Activated T-cell treated with anti-CD3 and anti-CD28 coated beads, Interleukin-2, amount 50 U/mL, for 4 hours (primary cell): ENCODE data around the gene DNAH9. TPM values are rescaled to one million over a fixed set of nuclear protein-coding genes. Genes with fewer than 3 reads are reported as not detected.

ENCODE experiments used
- ATAC-seq, 2 donors: fragments of 200-7000 bp; cut with Tn5 transposase; one replicate each; pipeline ENCODE4 v1.10.0; 2021
- DNase-seq: peaks from one replicate; pipeline ENCODE4 v3.0.0-alpha.2; 2020
- H3K27me3 Mint-ChIP-seq: one replicate; pipeline ENCODE4 v1.8.0; 2021; ENCODE audit warnings: low read depth, mixed read lengths
- H3K36me3 Mint-ChIP-seq: one replicate; pipeline ENCODE4 v1.8.0; 2022; ENCODE audit warnings: mixed read lengths; ENCODE audit not compliant: insufficient read depth
- H3K4me1 Mint-ChIP-seq: one replicate; pipeline ENCODE4 v1.8.0; 2021; ENCODE audit warnings: low read depth, mixed read lengths
- H3K4me3 Mint-ChIP-seq: one replicate; pipeline ENCODE4 v1.8.0; 2021; ENCODE audit warnings: mild to moderate bottlenecking, moderate library complexity, mixed read lengths
- H3K9me3 Mint-ChIP-seq: one replicate; pipeline ENCODE4 v1.8.0; 2021; ENCODE audit warnings: mixed read lengths
- total RNA-seq, 3 donors: library from RNA; stranded (reverse); gene quantifications; one replicate each; pipeline ENCODE4 v1.2.1, GENCODE V29; 2021

Gene DNAH9
- total RNA-seq, 3 donors from 2014 or later, result not detected

DNA sequence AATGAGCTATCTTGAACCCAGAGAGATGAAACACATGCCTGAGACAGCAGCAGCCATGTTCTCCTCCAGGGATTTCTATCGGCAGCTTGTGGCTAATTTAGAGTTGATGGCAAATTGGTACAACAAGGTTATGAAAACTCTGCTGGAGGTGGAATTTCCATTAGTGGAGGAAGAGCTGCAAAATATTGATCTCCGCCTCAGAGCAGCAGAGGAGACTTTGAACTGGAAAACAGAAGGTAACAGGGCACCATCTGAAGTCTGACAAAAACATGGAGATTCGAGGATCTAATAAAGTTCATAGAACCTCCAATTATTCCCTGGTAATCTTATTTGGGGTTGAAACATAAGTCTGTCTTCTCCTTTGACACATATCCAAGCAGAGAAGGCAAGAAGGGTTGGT lies 52.8 kb downstream of the DNAH9 start:
- Mint-ChIP-seq H3K9me3 (no peaks in the 10 kb centered on the region), H3K36me3 (no peaks in the 10 kb centered on the region), H3K4me3 (no peak overlapping the region), H3K4me1 (no peaks in the 10 kb centered on the region), H3K27me3 (no peaks in the 10 kb centered on the region)
- ATAC-seq, result no peak
- no peak for DNase-seq

DNA sequence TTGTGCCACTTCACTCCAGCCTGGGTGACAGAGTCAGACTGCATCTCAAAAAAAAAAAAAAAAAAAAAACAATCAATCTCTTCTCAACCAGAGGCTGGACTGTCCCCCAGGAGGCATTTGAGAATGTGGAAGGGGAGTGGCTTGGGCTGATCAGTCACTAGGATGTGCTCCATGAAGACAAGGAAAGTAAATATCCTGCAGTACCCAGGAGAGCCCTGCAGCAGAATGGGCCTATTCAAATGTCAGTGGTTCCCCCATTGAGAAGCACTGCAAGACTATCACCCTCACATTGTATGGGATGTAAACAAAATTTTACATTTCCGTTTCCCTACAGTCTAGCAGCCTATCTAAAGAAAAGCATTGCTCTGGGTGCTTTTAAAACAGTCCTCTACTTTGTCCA lies 70.3 kb downstream of the DNAH9 start:
- Mint-ChIP-seq H3K4me3 (no peak overlapping the region), H3K4me1 (no peaks in the 10 kb centered on the region), H3K36me3 (no peaks in the 10 kb centered on the region), H3K9me3 (no peaks in the 10 kb centered on the region), H3K27me3 (no peaks in the 10 kb centered on the region)
- DNase-seq (no peak), ATAC-seq (no peak)

DNA sequence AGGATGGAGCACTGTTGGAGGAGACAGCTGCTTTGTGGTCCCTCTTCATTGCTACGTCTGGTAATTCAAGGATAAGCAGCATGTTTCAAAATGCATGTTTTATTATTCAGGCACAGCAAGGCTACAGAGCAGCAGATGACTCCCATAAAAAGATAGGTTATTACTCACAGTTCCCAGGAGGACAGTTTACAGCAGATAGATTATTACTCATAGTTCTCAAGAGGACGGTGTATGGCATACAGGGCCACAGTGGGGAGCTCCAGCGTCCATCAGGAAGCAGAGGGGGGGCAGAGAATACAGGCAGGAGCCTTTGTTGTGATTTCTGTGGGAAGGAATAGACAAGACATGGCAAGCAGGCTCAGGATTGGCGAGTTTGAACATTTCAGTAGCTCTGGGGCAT lies 72.9 kb downstream of the DNAH9 start:
- ATAC-seq (no peak), DNase-seq (no peak)
- Mint-ChIP-seq H3K36me3 (no peaks in the 10 kb centered on the region), H3K4me3 (no peak overlapping the region), H3K4me1 (no peaks in the 10 kb centered on the region), H3K9me3 (peaks cover 8% of the 10 kb centered on the region), H3K27me3 (no peaks in the 10 kb centered on the region)

DNA sequence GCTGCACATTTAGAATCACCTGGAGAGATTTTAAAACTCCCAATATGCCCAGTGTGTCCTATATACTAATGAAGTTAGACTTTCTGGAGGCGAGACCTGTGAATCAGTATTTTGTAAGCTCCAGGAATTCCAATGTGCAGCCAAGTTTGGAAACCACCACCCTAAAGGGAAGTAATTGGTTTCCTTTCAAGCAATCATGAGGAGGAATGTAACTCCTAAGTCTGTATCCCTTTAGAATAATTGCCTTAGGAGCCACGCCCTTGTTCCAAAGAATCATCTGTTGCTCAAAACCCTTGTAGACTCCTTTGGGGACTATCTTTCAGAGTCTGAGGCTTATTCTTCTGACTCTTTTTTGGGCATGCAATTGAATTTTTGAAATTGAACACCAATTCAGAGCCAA lies 84.4 kb downstream of the DNAH9 start:
- DNase-seq (no peak), ATAC-seq (no peak)
- Mint-ChIP-seq H3K4me1 (no peaks in the 10 kb centered on the region), H3K4me3 (no peak overlapping the region), H3K36me3 (no peaks in the 10 kb centered on the region), H3K27me3 (no peaks in the 10 kb centered on the region), H3K9me3 (peaks cover 9% of the 10 kb centered on the region)

DNA sequence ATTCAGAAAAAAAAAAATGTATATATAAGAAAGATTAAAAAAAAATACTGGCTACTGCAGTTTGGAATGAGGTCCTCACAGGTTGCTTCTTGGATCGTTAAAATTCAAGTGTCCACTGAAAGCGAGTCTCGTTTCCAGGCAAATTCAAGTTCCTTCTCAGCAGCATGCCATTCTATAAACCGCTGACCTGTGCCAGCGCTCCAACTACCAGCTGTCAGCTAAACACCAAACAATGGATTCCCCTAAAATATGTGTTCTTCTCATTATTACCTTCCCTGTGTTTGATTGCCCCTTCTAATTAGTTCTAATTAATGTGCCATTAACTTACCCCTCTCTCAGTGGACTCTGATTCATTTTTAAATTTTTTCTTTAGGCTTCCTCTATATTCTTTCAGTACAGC lies 92.4 kb downstream of the DNAH9 start:
- H3K27me3 Mint-ChIP-seq, result no peaks in the 10 kb centered on the region
- H3K4me3 Mint-ChIP-seq, result no peak overlapping the region
- no peaks in the 10 kb centered on the region for H3K36me3 Mint-ChIP-seq
- no peaks in the 10 kb centered on the region for H3K4me1 Mint-ChIP-seq
- ATAC-seq, result no peak
- peaks cover 4% of the 10 kb centered on the region for H3K9me3 Mint-ChIP-seq
- DNase-seq, result no peak

DNA sequence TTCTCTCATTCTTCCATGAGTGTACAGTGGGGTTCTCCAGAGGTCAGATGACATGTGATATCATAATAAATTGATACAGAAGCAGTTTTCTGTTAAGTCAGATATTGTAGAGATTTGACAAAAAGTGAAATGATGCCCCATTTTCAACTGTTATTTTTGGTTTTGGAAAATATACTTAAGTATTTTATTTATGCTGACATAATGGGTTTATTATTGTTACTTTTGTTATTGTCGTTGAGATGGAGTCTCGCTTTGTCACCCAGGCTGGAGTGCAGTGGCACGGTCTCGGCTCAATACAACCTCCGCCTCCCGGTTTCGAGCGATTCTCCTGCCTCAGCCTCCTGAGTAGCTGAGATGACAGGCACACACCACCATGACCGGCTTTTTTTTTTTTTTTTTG lies 94.4 kb downstream of the DNAH9 start:
- Mint-ChIP-seq H3K4me1 (no peaks in the 10 kb centered on the region), H3K27me3 (no peaks in the 10 kb centered on the region), H3K36me3 (no peaks in the 10 kb centered on the region), H3K4me3 (no peak overlapping the region), H3K9me3 (peaks cover 3% of the 10 kb centered on the region)
- ATAC-seq (no peak), DNase-seq (no peak)

DNA sequence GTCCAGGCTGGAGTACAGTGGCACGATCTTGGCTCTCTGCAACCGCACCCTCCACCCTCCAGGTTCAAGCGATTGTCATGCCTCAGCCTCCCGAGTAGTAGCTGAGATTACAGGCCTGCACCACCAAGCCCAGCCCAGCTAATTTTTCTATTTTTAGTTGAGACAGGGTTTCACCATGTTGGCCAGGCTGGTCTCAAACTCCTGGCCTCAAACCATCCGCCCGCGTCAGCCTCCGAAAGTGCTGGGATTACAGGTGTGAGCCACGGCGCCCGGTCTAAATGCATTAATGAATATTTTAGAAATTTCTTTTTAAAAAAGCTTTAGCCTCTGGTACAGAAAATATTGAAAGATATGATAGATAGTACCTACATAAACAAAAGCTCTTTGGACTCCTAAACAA lies 95.0 kb downstream of the DNAH9 start:
- DNase-seq (no peak), ATAC-seq (no peak)
- Mint-ChIP-seq H3K9me3 (peaks cover 5% of the 10 kb centered on the region), H3K36me3 (no peaks in the 10 kb centered on the region), H3K4me3 (no peak overlapping the region), H3K4me1 (no peaks in the 10 kb centered on the region), H3K27me3 (no peaks in the 10 kb centered on the region)

DNA sequence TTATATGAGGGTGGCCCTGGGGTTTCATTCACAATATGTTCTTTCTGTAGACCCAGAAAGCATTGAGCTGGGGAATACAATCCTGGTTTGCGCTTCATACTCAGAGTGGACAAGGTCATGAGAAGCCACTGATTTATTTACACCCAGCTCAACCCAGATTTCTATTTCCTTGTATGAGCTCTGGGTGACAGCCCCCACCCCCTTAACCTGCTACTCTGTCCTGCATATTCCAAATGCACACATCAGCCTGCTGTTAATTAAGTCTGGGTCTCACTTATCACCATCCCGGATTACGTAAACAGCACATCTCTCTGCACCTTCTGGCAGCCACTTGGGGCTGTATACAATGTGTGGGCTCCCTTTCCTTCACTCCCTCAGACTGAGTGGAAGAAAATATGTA lies 102.4 kb downstream of the DNAH9 start:
- H3K36me3 Mint-ChIP-seq, result no peaks in the 10 kb centered on the region
- H3K4me1 Mint-ChIP-seq, result no peaks in the 10 kb centered on the region
- no peaks in the 10 kb centered on the region for H3K27me3 Mint-ChIP-seq
- H3K9me3 Mint-ChIP-seq, result peaks cover 11% of the 10 kb centered on the region
- no peak for ATAC-seq
- DNase-seq, result no peak
- no peak overlapping the region for H3K4me3 Mint-ChIP-seq

DNA sequence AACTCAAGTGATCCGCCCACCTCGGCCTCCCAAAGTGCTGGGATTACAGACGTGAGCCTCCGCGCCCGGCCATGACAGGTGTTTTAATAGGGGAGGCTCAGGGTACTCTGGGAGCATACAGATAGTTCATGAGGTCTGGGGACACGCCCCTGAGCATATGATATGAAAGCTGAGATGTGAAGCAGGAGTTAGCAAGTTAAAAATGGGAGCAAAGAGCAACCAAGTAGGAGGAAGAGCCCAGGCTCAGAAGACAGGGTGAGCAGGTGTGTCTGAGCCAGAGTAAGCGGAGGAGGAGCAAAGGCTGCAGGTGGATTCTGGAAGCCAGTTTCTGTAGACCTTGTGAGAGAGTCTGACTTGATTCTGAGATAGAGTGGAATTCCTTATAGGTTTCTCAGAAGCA lies 103.6 kb downstream of the DNAH9 start:
- no peaks in the 10 kb centered on the region for H3K27me3 Mint-ChIP-seq
- peaks cover 11% of the 10 kb centered on the region for H3K9me3 Mint-ChIP-seq
- DNase-seq (no peak), ATAC-seq (no peak)
- no peaks in the 10 kb centered on the region for H3K4me1 Mint-ChIP-seq
- no peaks in the 10 kb centered on the region for H3K36me3 Mint-ChIP-seq
- no peak overlapping the region for H3K4me3 Mint-ChIP-seq

DNA sequence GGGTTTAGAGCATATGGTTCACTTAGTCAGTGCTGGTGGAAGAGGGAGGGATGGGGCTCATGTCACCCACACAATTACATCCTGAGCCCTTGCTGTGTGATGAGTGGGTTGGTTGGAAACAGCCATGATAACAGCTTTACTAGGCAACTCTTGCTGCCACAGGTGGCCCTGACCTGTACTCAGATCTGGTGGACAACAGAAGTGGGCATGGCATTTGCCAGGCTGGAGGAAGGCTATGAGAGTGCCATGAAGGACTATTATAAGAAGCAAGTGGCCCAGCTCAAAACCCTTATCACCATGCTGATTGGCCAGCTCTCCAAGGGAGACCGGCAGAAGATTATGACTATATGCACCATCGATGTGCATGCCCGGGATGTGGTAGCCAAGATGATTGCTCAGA lies 105.8 kb downstream of the DNAH9 start:
- no peaks in the 10 kb centered on the region for H3K4me1 Mint-ChIP-seq
- peaks cover 4% of the 10 kb centered on the region for H3K9me3 Mint-ChIP-seq
- no peaks in the 10 kb centered on the region for H3K36me3 Mint-ChIP-seq
- no peak for DNase-seq
- no peak overlapping the region for H3K4me3 Mint-ChIP-seq
- H3K27me3 Mint-ChIP-seq, result no peaks in the 10 kb centered on the region
- ATAC-seq, result no peak

DNA sequence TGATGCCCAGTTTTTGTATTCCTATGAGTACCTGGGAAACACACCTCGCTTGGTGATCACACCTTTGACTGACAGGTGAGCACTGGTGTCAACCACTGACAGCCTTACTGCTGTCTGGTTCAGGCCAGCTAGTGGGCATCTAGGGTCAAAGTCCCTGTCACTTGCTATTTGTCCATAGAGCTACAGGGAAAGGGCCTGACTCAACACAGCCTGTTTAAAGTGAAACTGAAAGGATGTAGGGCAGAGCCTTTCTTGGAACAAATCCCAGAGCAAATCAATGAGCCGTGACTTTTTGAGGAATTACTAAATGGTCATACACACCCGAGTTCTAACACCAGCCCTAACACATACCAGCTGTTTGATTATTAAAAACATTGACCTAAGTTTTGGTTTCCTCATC lies 106.8 kb downstream of the DNAH9 start:
- Mint-ChIP-seq H3K4me3 (no peak overlapping the region), H3K36me3 (no peaks in the 10 kb centered on the region)

DNA sequence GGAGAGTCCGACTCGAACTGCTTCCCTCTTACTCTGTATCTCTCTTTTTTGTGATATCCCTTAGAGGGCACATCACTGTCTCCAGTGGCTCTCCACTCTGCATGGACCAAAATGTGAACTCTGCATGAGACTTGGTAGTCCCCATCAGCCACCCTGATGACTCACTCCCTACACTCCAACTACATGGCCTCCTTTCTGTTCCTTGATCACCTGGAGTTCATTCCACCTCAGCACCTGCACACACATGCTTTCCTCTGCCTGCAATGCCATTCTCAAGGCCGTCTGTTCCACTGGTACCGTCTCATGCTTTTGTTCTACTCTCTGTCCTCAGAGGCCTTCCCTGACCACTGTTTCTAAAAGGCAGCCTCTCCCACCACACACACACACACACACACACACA lies 109.3 kb downstream of the DNAH9 start:
- no peak for ATAC-seq

More for the DNA sequence above, 106.8 kb downstream of the DNAH9 start:
- H3K9me3 Mint-ChIP-seq, result peaks cover 4% of the 10 kb centered on the region
- no peak for ATAC-seq
- DNase-seq, result no peak
- H3K27me3 Mint-ChIP-seq, result no peaks in the 10 kb centered on the region
- H3K4me1 Mint-ChIP-seq, result no peaks in the 10 kb centered on the region

DNA sequence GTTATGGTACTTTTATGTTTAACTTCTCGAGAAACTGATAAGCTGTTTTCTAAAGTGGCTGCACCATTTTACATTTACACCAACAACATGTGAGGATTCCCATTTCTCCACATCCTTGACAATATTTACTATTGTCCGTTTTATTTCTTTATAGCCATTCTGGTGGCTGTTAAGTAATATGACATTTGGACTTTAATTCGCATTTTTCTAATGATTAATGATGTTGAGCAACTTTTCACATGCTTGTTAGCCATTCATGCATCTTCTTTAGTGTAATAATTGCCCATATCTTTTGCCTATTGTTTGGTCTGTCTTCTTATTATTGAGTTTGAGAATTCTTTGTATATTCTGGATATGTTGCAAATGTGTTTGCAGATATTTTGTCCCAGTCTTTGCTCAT lies 114.2 kb downstream of the DNAH9 start:
- Mint-ChIP-seq H3K36me3 (no peaks in the 10 kb centered on the region), H3K9me3 (no peaks in the 10 kb centered on the region), H3K4me1 (no peaks in the 10 kb centered on the region), H3K27me3 (no peaks in the 10 kb centered on the region), H3K4me3 (no peak overlapping the region)
- ATAC-seq (no peak), DNase-seq (no peak)

More for the DNA sequence above, 109.3 kb downstream of the DNAH9 start:
- no peak for DNase-seq
- Mint-ChIP-seq H3K9me3 (no peaks in the 10 kb centered on the region), H3K4me3 (no peak overlapping the region), H3K36me3 (no peaks in the 10 kb centered on the region), H3K4me1 (no peaks in the 10 kb centered on the region), H3K27me3 (no peaks in the 10 kb centered on the region)

DNA sequence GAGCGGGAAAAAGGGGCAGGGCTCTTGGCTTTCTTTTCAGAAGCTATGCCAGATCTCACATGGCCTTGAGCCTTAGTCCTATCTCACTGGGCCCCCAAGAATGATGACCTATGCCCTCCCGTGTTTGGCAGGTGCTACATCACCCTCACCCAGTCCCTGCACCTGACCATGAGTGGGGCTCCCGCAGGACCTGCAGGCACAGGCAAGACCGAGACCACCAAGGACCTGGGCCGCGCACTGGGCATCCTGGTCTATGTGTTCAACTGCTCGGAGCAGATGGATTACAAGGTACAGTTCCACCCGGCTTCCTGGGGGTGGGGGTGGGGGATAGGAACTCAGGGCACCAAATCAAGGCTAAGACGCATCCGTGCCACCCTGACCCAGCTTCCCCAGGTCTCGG lies 120.9 kb downstream of the DNAH9 start:
- ATAC-seq (no peak), DNase-seq (no peak)
- Mint-ChIP-seq H3K27me3 (no peaks in the 10 kb centered on the region), H3K9me3 (no peaks in the 10 kb centered on the region), H3K4me3 (no peak overlapping the region), H3K36me3 (no peaks in the 10 kb centered on the region), H3K4me1 (no peaks in the 10 kb centered on the region)

DNA sequence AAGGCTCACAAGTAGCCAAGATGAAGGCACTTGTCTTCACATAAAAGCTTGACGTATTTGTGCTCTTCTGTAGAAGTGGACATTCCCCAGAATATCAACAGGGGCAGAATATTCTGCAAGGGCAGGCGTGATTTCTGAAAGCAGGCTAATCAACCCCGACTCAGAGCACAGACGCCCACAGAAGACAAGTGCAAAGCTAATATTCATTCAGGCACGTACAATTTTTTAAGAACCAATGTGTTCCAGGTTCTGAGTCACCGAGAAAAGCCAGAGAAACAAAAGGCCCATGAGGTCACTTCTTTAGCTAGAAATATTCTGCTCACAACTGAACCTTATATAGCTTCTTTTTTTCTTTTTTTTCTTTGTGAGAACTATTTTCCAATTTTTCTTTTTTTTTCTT lies 121.6 kb downstream of the DNAH9 start:
- Mint-ChIP-seq H3K4me1 (no peaks in the 10 kb centered on the region), H3K36me3 (no peaks in the 10 kb centered on the region), H3K27me3 (no peaks in the 10 kb centered on the region), H3K4me3 (no peak overlapping the region), H3K9me3 (no peaks in the 10 kb centered on the region)
- ATAC-seq (no peak), DNase-seq (no peak)

DNA sequence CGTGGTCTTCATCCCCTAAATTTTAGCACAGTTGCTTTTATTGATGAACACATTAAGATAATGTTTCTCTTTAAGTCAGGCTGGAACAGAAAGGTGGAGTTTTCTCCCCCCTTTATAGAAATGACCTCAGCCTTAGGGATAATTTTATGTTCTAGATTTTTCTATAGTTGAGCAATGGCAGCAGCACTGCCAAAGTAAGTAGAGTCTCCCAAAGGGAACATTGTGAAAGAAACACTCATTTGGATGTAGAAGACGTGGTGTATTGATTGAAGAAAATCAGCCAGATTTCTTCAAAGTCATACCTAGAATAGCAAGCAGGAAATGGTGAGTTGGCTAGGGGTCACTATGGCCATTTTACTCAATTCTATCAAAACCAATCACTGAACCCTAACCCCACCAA lies 122.5 kb downstream of the DNAH9 start:
- DNase-seq, result no peak
- H3K4me3 Mint-ChIP-seq, result no peak overlapping the region
- H3K36me3 Mint-ChIP-seq, result no peaks in the 10 kb centered on the region
- H3K27me3 Mint-ChIP-seq, result no peaks in the 10 kb centered on the region
- ATAC-seq, result no peak
- H3K9me3 Mint-ChIP-seq, result no peaks in the 10 kb centered on the region
- H3K4me1 Mint-ChIP-seq, result no peaks in the 10 kb centered on the region
